Activated naive CD4-positive, alpha-beta T cell treated with anti-CD3 and anti-CD28 coated beads, Interleukin-2, amount 10 ng/mL, durations not matched to agents 7 days and 5 days (primary cell): ENCODE data around the gene KCNG1.
A peak's percentile ranks its signal among the peaks of the same experiment; 100 is the strongest.
"Not testable (repeated sequence)": the region's sequence is repeated elsewhere in the genome, so short reads cannot be mapped to it uniquely, and the experiment has no call there.

Source experiments
- CTCF ChIA-PET: fragments of 350-600 bp; sonication (Branson Sonifier 250); formaldehyde crosslinking; loops from one replicate; lab custom pipeline; 2021; ENCODE audit warnings: antibody characterized with exemption; lab: Charles Lee
- DNase-seq: peaks from one replicate; pipeline ENCODE4 v3.0.0-alpha.2; 2020
- H3K27ac Mint-ChIP-seq: one replicate; pipeline ENCODE4 v1.8.0; 2021; ENCODE audit warnings: mild to moderate bottlenecking, moderate library complexity, mixed read lengths
- H3K27me3 Mint-ChIP-seq: one replicate; pipeline ENCODE4 v1.8.0; 2021; ENCODE audit warnings: mild to moderate bottlenecking, mixed read lengths
- H3K36me3 Mint-ChIP-seq: one replicate; pipeline ENCODE4 v1.8.0; 2021; ENCODE audit warnings: mixed read lengths
- H3K4me1 Mint-ChIP-seq: one replicate; pipeline ENCODE4 v1.8.0; 2021; ENCODE audit warnings: mixed read lengths
- H3K4me3 Mint-ChIP-seq: one replicate; pipeline ENCODE4 v1.8.0; 2021; ENCODE audit warnings: mild to moderate bottlenecking, moderate library complexity, mixed read lengths
- H3K9me3 Mint-ChIP-seq: one replicate; pipeline ENCODE4 v1.8.0; 2021; ENCODE audit warnings: mixed read lengths

The KCNG1 gene

GRCh38 chr20:51022803-51023616 is at the start of gene KCNG1:
KCNG1 (minus strand) TSS chr20:51023107; CDS start chr20:51010338, 12,769 bp downstream.
- DNase-seq = peak; percentile 76
- Mint-ChIP-seq H3K9me3 (no peaks in the 10 kb centered on the region), H3K4me1 (peaks cover 11% of the 10 kb centered on the region), H3K27ac (no peak within 1 kb of the TSS), H3K36me3 (no peaks in the 10 kb centered on the region), H3K4me3 (peak within 1 kb of the TSS; percentile 52), H3K27me3 (peaks cover 98% of the 10 kb centered on the region)
- CTCF ChIA-PET = no interaction called here

- no peaks in the 10 kb centered on the region for H3K9me3 Mint-ChIP-seq
- H3K4me1 Mint-ChIP-seq = no peaks in the 10 kb centered on the region
- H3K36me3 Mint-ChIP-seq = no peaks in the 10 kb centered on the region
Observed at GRCh38 chr20:51070621-51071020, 47.7 kb upstream of the KCNG1 start.

GRCh38 chr20:51067792-51068191 is 44.9 kb upstream of the KCNG1 start:
- Mint-ChIP-seq H3K36me3 (no peaks in the 10 kb centered on the region), H3K9me3 (no peaks in the 10 kb centered on the region), H3K4me1 (no peaks in the 10 kb centered on the region), H3K27me3 (peaks cover 13% of the 10 kb centered on the region), H3K4me3 (no peak overlapping the region), H3K27ac (no peak overlapping the region)
- DNase-seq = no peak
- CTCF ChIA-PET = no interaction called here

More at GRCh38 chr20:51070621-51071020, 47.7 kb upstream of the KCNG1 start:
- Mint-ChIP-seq H3K27ac (no peak overlapping the region), H3K27me3 (peaks cover 23% of the 10 kb centered on the region), H3K4me3 (no peak overlapping the region)
- no peak for DNase-seq
- CTCF ChIA-PET = no interaction called here

- CTCF ChIA-PET = interaction anchor here (0.8 kb wide), 1 partner anchor 261 kb away, joined by 3 read pairs; no protein-coding TSS in a partner anchor
- Mint-ChIP-seq H3K27me3 (peaks cover 10% of the 10 kb centered on the region), H3K36me3 (no peaks in the 10 kb centered on the region), H3K9me3 (no peaks in the 10 kb centered on the region), H3K27ac (no peak overlapping the region), H3K4me3 (no peak overlapping the region), H3K4me1 (no peaks in the 10 kb centered on the region)
- DNase-seq = no peak
Observed at GRCh38 chr20:51065615-51066014, 42.7 kb upstream of the KCNG1 start.

- H3K27ac Mint-ChIP-seq = no peak overlapping the region
- CTCF ChIA-PET = no interaction called here
- no peaks in the 10 kb centered on the region for H3K9me3 Mint-ChIP-seq
- no peaks in the 10 kb centered on the region for H3K36me3 Mint-ChIP-seq
- H3K27me3 Mint-ChIP-seq = peaks cover 10% of the 10 kb centered on the region
- no peak for DNase-seq
- H3K4me3 Mint-ChIP-seq = no peak overlapping the region
- no peaks in the 10 kb centered on the region for H3K4me1 Mint-ChIP-seq
Observed at GRCh38 chr20:51064137-51064536, 41.2 kb upstream of the KCNG1 start.

GRCh38 chr20:51062065-51062464 is 39.2 kb upstream of the KCNG1 start:
- DNase-seq = no peak
- Mint-ChIP-seq H3K4me1 (no peaks in the 10 kb centered on the region), H3K4me3 (no peak overlapping the region)

GRCh38 chr20:51061418-51062045 is 38.6 kb upstream of the KCNG1 start:
- DNase-seq = no peak
- CTCF ChIA-PET = no interaction called here
- peaks cover 23% of the 10 kb centered on the region for H3K27me3 Mint-ChIP-seq
- H3K36me3 Mint-ChIP-seq = no peaks in the 10 kb centered on the region
- H3K9me3 Mint-ChIP-seq = no peaks in the 10 kb centered on the region
- H3K4me1 Mint-ChIP-seq = no peaks in the 10 kb centered on the region
- no peak overlapping the region for H3K27ac Mint-ChIP-seq
- no peak overlapping the region for H3K4me3 Mint-ChIP-seq

More at GRCh38 chr20:51062065-51062464, 39.2 kb upstream of the KCNG1 start:
- peaks cover 22% of the 10 kb centered on the region for H3K27me3 Mint-ChIP-seq
- CTCF ChIA-PET = no interaction called here
- H3K36me3 Mint-ChIP-seq = no peaks in the 10 kb centered on the region
- H3K9me3 Mint-ChIP-seq = no peaks in the 10 kb centered on the region
- H3K27ac Mint-ChIP-seq = no peak overlapping the region

GRCh38 chr20:51060301-51060700 is 37.4 kb upstream of the KCNG1 start:
- Mint-ChIP-seq H3K9me3 (no peaks in the 10 kb centered on the region), H3K4me3 (no peak overlapping the region), H3K27me3 (peaks cover 24% of the 10 kb centered on the region), H3K27ac (no peak overlapping the region), H3K36me3 (no peaks in the 10 kb centered on the region), H3K4me1 (no peaks in the 10 kb centered on the region)
- CTCF ChIA-PET = no interaction called here
- DNase-seq = no peak

- DNase-seq = no peak
- H3K4me1 Mint-ChIP-seq = no peaks in the 10 kb centered on the region
- H3K27me3 Mint-ChIP-seq = peaks cover 28% of the 10 kb centered on the region
- H3K36me3 Mint-ChIP-seq = no peaks in the 10 kb centered on the region
- CTCF ChIA-PET = no interaction called here
- H3K9me3 Mint-ChIP-seq = no peaks in the 10 kb centered on the region
- no peak overlapping the region for H3K27ac Mint-ChIP-seq
- no peak overlapping the region for H3K4me3 Mint-ChIP-seq
Observed at GRCh38 chr20:51059862-51060261, 37.0 kb upstream of the KCNG1 start.

- Mint-ChIP-seq H3K27ac (no peak overlapping the region), H3K27me3 (peaks cover 28% of the 10 kb centered on the region), H3K36me3 (no peaks in the 10 kb centered on the region), H3K4me1 (no peaks in the 10 kb centered on the region), H3K9me3 (no peaks in the 10 kb centered on the region), H3K4me3 (no peak overlapping the region)
- DNase-seq = no peak
- CTCF ChIA-PET = no interaction called here
Observed at GRCh38 chr20:51058017-51058416, 35.1 kb upstream of the KCNG1 start.

GRCh38 chr20:51054233-51054632 is 31.3 kb upstream of the KCNG1 start:
- Mint-ChIP-seq H3K27ac (no peak overlapping the region), H3K4me1 (no peaks in the 10 kb centered on the region), H3K9me3 (no peaks in the 10 kb centered on the region), H3K27me3 (peaks cover 42% of the 10 kb centered on the region), H3K36me3 (no peaks in the 10 kb centered on the region), H3K4me3 (no peak overlapping the region)
- CTCF ChIA-PET = no interaction called here
- no peak for DNase-seq

GRCh38 chr20:51050531-51051075 is 27.7 kb upstream of the KCNG1 start:
- Mint-ChIP-seq H3K4me1 (no peaks in the 10 kb centered on the region), H3K9me3 (no peaks in the 10 kb centered on the region), H3K36me3 (no peaks in the 10 kb centered on the region), H3K27ac (no peak overlapping the region), H3K27me3 (peaks cover 29% of the 10 kb centered on the region), H3K4me3 (no peak overlapping the region)
- CTCF ChIA-PET = interaction anchor here (0.8 to 0.9 kb wide), 2 partner anchors 35 to 63 kb away, joined by 3 to 5 read pairs; no protein-coding TSS in a partner anchor
- DNase-seq = no peak

- H3K4me1 Mint-ChIP-seq = no peaks in the 10 kb centered on the region
- H3K36me3 Mint-ChIP-seq = no peaks in the 10 kb centered on the region
- CTCF ChIA-PET = interaction anchor here (1.2 kb wide), 1 partner anchor 64 kb away, joined by 3 read pairs; no protein-coding TSS in a partner anchor
- H3K27ac Mint-ChIP-seq = peak overlapping the region; percentile 16
- peaks cover 20% of the 10 kb centered on the region for H3K27me3 Mint-ChIP-seq
- DNase-seq = no peak
- H3K4me3 Mint-ChIP-seq = no peak overlapping the region
- H3K9me3 Mint-ChIP-seq = no peaks in the 10 kb centered on the region
Observed at GRCh38 chr20:51046021-51046985, 23.4 kb upstream of the KCNG1 start.

GRCh38 chr20:51045492-51045891 is 22.6 kb upstream of the KCNG1 start:
- H3K4me1 Mint-ChIP-seq, CTCF ChIA-PET, H3K27ac Mint-ChIP-seq, H3K9me3 Mint-ChIP-seq, H3K36me3 Mint-ChIP-seq, DNase-seq, H3K4me3 Mint-ChIP-seq: not testable (repeated sequence)
- H3K27me3 Mint-ChIP-seq = peaks cover 12% of the 10 kb centered on the region
